ENCODE results near the gene MECR.

Gene MECR

GRCh38 chr1:29144178-29144577 lies 86.6 kb downstream of the MECR start:
- TF ChIP-seq POLR2A (IDR thresholded peaks at IDR 0.05; ENCODE audit: low read depth, low read length), result no peak
- FAIRE-seq (no peak), DNase-seq (ENCODE audit: insufficient read length, low spot score) (no peak)

GRCh38 chr1:29142714-29143113 lies 88.0 kb downstream of the MECR start:
- FAIRE-seq (no peak), DNase-seq (ENCODE audit: insufficient read length, low spot score) (no peak)
- no peak for TF ChIP-seq POLR2A (IDR thresholded peaks at IDR 0.05; ENCODE audit: low read depth, low read length)

All from H54 (cell line).